GM19463 (cell line): Measurements from ENCODE around the gene SLC25A21.
"Not testable (repeated sequence)": the region's sequence is repeated elsewhere in the genome, so short reads cannot be mapped to it uniquely, and the experiment has no call there.

Source experiments
- ATAC-seq: cut with Tn5 transposase; IDR thresholded peaks from one replicate; pipeline ENCODE4 v1.9.1; 2021; ENCODE audit warnings: mild to moderate bottlenecking, moderate library complexity; ENCODE audit not compliant: unreplicated experiment

Gene SLC25A21

DNA sequence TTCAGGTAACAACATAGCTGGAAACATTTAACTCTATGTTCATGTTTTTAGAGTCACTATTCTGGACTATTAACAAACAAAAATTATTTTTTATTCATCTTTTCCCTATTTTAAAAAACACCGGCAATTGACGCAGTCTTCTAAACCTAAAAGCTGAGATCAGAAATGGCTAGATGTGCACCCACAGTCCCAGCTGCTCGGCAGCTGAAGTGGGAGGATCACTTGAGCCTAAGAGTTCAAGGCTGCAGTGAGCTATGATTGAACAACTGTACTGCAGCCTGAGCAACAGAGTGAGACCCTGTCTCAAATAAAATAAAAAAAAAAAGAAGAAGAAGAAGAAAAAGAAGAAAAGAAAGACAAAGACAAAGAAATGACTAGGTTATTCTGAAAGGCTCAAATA, 446.3 kb downstream of the SLC25A21 start:
- no peak for ATAC-seq

DNA sequence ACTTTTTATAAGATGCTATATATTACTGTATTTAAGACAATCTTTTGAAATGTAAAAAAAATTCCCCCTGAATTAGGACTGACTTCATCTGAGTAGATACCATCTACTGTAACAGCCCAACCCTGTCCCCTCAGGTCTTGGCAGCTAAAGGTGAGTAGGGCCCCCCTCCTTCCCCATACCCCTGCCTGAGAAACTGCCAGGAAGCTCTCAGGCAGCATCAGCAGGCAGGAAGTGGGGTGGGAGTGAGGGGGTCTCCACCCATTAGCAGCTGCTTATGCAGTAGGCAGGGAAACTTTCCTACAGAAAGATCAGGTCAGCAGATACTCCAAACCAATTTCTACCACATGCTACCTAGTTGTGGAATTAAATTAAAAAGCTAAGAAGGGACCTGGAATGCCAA, 448.2 kb downstream of the SLC25A21 start:
- ATAC-seq, result no peak

DNA sequence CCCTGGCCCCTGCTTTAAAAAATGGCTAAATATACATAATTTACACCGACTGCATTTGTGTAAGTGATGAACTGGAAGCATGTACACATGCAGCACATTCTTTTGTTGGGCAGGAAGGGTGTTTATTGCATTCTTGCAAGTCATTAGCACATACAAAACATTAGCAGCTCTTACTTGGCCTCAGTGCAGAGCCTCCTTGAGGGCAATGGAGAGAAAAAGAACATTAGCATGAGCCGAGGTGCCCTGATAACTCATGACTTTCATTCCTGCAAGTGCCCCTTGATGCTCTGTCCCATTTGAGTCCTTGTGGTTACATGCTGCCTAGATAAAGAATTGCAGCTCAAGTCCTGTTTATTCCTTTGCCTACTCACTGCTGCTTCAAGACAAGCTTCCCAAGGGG, 448.9 kb downstream of the SLC25A21 start:
- ATAC-seq, result no peak

DNA sequence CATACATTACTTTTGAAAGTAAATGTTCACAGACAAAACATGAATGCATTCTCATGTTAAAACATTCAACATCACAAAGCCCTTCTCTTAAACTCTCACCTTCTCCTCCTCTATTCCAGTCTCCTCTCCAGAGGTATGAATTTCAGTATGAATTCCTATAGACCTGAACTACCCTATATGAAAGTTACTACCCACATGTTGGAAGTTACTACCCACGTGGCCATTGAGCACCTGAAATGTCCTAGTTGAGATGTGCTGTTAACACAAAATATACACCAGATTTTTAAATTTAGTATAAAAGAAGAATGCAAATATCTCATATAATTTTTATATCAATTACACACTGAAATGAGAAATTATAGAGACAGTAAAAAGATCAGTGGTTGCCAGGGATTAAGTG, 450.5 kb downstream of the SLC25A21 start:
- ATAC-seq, result no peak

DNA sequence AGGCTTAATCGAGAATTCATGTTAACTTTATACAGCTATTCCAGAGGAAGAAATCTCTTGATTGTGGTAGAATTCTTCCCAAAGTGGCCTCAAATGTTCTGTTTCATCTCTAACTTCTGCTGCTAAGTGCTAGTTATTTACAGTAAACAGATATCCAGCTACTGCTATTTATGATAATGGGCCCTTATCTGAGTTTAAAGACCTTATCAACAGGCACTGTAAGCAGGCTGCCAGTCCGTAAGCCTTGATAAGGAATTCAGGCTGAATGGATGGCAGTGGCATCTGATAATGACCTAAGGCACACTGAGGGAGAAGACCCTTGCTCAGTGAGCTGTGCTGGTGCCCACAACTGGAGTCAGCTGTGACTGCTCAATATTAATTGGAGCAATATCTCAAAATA, 451.7 kb downstream of the SLC25A21 start:
- ATAC-seq, result no peak

DNA sequence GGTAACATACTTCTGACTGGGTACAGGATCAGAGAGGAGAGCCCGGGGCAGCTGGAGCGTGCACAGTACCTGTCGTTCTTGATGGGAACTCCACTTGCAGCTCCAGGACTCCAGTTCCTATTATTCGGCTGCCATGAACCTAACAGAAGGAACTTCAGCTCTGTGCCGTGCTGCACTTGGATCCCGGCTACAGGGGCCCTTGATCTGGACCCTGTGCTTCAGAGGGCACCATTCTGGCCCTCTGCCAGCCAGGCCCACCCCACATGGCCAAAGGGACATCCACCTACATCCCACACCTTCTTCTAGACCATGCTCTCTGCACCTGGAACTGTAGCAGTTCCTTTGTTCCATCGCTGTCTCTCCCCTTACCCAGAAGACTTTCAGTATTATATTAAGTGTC, 452.6 kb downstream of the SLC25A21 start:
- no peak for ATAC-seq

DNA sequence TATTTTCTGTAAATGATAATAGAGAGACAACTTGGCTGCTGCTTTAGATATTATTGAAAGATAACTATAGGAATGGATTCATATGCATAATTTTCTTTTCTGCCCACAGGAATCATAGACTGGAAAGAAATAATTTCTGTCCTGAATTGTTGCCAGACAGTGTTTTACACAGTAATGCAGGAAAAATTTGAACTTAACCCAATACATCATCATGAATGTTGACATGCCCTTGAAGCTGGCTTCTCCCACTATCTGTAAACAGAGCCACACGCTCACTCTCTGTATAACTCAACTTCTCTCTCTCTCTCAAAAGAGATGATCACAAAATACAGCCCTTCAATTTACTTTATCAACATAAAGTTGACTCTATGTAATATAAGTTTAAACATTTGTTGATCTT, 454.2 kb downstream of the SLC25A21 start:
- no peak for ATAC-seq

DNA sequence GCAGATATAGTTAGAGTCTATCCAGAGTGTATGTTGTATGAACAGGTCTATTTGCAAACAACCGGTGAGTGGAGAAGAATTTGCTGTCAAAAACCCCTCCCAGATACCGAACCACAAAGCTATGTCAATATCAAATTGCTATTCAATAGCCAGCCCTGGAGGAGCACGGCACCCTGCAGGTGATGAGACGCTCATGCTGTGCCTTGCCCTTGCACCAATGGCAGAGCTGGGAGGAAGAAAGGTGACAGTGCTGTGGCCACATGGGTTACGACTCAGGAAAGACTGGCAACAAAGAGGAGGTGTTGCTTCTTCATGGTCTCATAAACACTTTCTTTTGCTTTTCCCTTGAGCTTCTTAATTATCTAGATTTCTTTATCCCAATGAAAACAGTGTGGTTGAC, 455.0 kb downstream of the SLC25A21 start:
- ATAC-seq, result no peak

DNA sequence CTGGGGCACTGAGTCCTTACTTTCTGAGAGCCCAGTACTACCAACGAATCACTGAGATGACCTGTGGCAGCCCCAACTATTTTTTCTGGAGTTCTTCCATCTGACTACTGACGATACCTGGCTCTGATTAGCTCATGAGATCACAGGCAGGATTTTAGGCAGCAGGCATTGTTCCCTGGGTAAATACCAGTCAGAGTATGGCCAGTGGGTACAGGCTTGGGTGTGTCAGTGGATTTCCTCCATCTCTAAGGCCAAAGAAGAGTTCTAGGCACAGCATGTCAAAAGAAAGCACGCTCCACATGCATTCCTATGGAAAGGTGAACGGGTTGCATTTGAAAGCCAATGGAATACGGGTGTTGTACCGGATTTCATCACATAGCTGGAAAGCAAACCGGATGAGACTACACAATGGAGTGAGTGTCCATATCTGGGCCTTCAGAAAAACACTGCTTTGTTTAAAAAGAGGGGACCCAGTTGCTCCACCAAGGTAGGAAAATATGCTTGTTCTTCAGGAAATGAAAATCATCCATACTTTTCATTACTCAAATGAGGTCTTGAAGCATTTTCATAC, 455.7 kb downstream of the SLC25A21 start:
- ATAC-seq, result no peak

DNA sequence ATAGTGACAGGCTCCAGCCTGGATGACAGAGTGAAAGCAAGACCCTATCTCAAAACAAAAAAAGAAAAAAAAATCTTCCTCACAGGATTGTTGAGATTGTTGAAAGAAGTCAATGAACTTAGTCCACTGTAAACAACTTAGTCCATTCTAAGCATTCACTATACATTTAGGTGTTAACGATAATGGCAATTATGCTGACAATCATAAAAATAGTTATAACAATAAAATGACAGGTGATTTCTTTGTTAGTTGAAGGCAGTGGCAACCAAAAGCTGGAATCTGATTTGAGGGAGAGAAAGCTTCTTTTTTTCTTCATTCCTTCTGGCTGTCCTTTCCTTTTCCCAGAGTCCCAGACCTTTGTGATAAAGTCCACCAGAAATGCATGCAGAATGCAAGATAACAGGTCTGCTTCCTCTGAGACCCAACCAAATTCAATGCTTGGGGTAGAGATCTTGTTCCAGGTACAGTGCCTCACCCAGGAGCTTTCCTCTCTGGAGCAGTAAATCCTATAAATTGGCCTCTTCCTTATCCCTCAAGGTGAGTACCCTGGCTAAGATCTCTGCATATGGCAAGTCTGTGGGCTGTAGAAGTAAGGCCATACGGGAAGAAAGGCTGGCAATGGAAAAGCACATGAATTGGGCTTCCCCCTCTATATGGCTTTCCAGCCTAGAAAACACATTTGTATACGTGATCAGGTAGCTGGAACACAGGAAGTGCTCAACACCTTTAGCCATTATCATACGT, 458.3 kb downstream of the SLC25A21 start:
- ATAC-seq, result no peak

DNA sequence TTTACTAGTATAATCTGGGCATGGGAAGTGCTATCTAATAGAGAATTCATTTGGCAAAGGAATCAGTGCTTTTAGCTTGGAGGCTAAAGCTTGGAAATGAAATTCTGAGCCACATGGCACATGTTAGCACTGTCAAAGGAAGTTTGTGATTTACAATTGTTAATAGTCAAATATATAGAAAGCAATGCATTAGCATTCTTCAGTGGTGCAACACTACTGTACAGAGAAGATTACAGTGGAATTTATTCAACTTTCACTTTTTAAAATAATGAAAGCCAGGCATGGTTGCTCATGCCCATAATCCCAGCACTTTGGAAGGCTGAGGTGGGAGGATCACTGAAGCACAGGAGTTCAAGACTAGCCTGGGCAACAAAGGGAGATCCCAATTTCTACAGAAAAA, 464.8 kb downstream of the SLC25A21 start:
- ATAC-seq, result no peak

DNA sequence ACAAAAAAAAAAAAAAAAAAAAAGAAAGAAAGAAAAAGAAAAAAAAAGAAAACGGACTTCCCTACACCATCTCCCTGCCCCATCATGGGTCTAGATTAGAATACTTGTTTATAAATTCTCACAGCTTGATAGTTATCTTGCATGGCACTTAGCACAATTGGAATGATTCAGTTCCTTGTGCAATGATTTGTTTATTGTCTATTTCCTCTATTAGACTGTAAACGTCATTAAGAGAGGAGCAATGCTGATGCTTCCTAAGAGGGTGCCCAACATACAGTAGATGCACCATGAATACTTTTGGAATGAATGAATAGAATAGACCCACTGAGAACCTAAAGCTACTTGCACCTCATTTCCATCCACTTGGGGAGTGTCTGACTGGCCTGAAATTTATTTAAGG, 469.9 kb downstream of the SLC25A21 start:
- ATAC-seq, result no peak

DNA sequence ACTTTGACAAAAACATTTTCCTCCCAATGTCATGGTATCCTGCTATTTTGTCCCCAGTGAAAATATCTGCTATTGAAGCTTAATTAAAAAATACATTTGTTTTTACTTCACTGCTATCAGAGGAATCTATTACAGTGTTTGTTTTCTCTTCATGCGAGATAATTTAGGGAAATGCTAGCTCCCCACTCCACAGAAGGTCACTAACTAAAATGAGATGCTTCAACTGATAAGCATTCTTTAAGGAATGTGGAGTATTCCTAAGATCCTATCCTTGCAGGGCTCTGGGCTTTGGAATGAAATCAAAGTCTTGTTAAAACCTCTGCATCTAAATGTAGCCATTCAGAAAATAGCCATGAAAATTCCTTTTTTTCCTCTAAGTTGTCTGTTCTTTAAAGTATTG, 471.3 kb downstream of the SLC25A21 start:
- ATAC-seq, result no peak

DNA sequence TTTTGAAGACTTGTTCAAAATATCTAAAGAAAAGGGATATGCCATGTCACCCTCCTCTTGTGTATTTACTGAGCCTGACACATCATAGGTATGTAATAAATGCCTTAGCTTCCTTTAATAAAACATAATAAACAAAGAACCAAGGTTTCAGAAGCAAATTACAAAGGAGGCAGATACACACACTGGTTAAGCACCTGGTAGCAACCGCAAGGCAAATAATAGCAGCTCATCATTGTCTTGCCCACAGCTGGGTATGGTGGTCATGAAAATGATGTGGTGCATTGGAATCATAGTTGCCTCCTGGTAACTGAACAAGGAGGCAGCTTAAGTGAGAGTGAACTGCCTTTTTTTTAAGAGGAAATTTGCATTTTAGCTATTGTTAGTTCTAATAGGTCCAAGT, 471.8 kb downstream of the SLC25A21 start:
- ATAC-seq, result no peak

DNA sequence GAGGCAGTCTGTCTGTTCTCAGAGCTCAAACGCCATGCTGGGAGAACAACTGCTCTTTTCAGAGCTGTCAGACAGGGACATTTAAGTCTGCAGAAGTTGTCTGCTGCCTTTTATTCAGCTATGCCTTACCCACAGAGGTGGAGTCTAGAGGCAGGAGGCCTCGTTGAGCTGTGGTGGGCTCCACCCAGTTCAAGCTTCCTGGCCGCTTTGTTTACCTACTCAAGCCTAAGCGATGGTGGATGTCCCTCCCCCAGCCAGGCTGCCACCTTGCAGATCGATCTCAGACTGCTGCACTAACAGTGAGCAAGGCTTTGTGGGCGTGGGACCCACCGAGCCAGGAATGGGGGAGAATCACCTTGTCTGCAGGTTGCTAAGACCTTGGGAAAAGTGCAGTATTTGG, 473.0 kb downstream of the SLC25A21 start:
- not testable (repeated sequence) for ATAC-seq

DNA sequence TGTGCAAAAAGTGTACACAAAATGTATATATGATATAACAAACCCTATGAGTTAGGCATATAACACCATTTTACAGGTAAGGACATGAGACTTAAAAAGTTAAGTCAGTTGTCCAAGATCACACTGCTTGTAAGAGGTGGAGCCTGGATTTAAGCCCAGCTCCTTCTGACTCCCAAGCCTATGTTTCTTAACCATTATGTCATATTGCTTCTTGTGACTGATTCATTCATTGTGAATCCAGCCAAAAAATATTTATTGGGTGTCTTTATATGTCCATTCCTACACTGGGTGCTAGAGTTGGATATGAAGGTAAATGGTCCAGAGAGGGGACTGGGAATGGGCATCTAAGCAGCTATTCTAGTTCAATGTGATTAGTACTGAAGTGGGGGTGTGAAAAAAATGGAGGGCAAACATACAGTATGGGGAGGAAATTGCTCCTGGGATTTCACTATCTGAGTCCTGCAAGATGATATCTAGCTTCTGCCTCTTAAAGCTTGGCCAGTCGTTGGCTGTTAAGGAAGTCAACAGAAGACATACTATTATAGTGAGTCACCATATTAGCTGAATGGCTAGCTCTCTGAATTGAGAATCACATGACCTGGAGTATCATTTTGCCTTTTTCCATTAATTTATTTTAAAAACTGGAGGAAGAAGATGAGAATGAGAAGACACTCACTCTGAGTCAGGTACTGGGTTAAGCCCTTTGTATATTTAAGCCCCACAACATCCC, 481.9 kb downstream of the SLC25A21 start:
- ATAC-seq, result no peak

DNA sequence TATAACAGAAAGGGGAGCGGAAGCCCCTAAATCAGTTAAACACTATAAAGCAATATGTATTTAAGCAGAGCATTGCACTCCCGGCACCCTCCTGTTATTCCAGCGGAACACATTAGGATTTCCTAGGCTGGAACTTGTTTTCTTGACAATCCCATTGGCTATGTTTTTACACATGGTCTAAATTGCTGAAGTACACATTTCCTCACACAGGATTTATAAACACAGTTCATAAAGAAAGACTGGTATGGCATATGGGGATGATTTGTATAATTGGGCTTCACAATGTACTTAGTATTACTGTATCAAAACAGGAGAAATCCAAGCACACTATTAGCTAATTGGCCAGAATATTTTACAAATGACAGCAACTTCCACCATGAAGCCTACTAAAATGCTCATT, 487.5 kb downstream of the SLC25A21 start:
- no peak for ATAC-seq

DNA sequence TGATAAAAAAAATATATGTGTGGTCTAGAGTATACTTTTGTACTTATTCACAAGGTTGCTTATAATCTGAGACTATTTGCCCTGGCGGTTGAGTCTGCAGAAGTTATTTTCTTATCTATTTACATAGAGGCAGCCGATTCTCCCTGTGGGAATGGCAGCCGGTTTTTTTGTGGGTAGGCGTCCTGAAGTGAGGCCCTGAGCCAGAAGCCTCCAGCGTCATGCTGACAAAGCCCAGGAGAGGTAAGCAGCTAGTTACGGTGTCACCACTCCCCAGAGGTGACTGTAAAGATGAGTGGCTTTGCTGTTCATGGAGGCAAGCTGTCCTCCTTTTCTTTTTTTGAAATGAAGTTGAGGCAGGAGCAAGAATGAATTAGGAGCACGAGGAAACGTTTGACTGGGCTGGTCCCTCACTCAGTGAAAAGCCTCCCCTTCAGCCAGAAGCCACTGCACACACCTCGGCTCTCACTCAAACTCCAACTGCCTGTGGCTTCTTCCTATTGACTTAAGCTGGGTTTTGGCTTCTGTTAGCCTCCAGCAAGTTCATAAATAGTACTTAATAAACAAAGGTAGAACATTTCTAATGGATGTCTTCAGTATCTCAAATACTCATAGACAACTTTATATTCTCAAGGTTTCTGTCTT, 489.2 kb downstream of the SLC25A21 start:
- ATAC-seq, result no peak

DNA sequence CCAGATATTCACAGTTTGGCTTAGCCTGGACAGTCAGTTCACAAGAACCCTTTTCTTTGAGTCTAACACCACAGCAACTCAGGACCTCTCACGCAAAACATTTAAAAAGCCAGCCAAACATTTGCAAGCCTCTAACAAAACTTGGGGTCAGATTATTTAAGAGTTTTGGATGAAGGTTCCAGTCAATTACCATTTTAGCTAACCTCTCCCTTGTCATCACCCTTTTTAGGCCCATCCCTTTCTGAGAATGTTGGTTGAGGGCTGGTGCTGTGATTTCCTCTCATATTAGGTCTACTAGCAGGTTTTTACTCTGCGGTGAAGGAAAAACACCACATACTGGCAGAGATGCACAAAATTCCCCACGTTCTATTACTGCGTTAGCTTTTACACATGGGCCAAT, 490.1 kb downstream of the SLC25A21 start:
- ATAC-seq, result no peak

DNA sequence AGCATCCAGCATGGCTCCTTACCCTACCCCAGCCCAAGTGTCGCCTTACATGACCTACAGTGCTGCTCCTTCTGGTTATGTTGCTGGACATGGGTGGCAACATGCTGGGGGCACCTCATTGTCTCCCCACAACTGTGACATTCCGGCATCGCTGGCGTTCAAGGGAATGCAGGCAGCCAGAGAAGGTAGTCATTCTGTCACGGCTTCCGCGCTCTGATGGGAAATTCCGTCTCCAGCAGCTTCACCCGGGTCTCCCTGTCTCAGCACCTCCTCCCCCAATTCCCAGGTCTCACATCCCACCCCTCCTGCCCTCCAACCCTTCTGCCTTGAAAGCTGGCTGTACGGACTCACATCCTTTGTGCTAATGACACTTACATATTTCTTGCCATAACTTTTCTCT, 496.2 kb downstream of the SLC25A21 start:
- ATAC-seq, result no peak

DNA sequence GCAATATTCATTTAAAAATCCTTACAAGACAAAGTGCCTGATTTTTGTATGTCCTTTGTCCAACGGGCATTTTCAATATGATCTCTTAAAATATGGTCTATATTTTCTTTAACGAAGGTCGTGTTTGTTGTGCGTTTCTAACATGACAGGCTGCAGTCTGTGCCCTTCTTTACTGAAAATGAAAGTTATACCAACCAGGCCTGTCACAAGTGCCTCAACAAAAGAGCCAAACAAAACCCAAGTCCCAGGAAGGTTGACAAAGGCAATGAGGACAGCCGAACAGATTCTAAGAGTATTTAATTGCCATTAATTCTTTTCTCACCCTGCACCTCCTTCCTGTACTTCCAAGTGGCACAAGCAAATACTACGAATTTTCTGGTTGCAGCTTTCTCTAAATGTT, 496.8 kb downstream of the SLC25A21 start:
- no peak for ATAC-seq

DNA sequence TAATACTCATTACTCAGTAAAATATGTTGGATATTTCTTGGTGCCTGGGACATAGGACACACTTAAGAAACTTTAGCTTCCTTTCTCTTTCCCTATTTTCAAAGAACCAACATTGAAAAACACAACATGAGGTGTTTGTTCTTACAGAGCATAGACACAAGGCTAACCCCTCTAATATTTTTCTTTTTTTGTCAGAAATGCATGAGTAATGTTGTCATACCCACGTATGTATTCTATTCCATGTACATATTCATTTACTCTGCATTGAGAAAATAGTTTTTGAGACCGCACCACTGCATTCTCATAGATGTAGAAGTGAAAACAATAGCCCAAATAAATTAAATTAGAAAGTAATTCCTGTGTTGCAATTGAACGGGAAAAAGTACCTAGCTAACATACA, 497.7 kb downstream of the SLC25A21 start:
- ATAC-seq, result no peak
